K562 (cell line): ENCODE measurements around the gene DCTD. TPM values are rescaled to one million over a fixed set of nuclear protein-coding genes. Genes with fewer than 3 reads are reported as not detected.

ENCODE experiments used
- ATAC-seq: fragments of 200-7000 bp; cut with Tn5 transposase; 3 replicates; pipeline ENCODE4 v1.9.1; 2020; ENCODE audit warnings: moderate library complexity
- BruUV-seq: library from RNA; stranded (reverse); fragments of 400-500 nt; replicated peaks from 2 replicates; lab custom pipeline; 2021; lab: Mats Ljungman, UMichigan
- CTCF ChIA-PET: fragments of 300-600 bp; formaldehyde crosslinking; extraction: SDS; loops from one replicate; lab custom pipeline; 2021; ENCODE audit warnings: low intra/inter-chr PET ratio; lab: Yijun Ruan, JAX
- POLR2A ChIA-PET: fragments of 300-600, 350-650 bp; sonication (Branson Sonifier 250); formaldehyde crosslinking; extraction: SDS; loops from one replicate; lab custom pipeline; 2021; ENCODE audit warnings: antibody characterized with exemption, inconsistent platforms; lab: Yijun Ruan, JAX
- DNase-seq, 4 experiments: peaks; one replicate each; pipeline versions ENCODE4 v3.0.0 to v3.0.0-alpha.2; 2011 to 2018; ENCODE audit warnings: low spot score in 3 of 4, mixed read lengths in 3 of 4; ENCODE audit errors: extremely low read depth in 1 of 4
- FAIRE-seq: peaks from 2 replicates; lab custom pipeline; 2011; peaks lifted over from hg19 to GRCh38; lab: Jason Lieb, UNC
- H2AFZ ChIP-seq: 2 replicates; pipeline ENCODE4 v1.6.0; 2011; ENCODE audit warnings: low read depth, low read length, control low read depth, inconsistent platforms
- H3K27ac ChIP-seq: fragments of 200-600 bp; 3 replicates; pipeline ENCODE4 v1.8.0; 2011; ENCODE audit warnings: low read depth, mild to moderate bottlenecking, control low read depth, inconsistent platforms, low read length, moderate library complexity, mixed read lengths; ENCODE audit errors: extremely low read depth
- H3K27me3 ChIP-seq, 2 experiments: fragments of 300-600 bp in 1 of 2; 2 replicates in 1 of 2; 3 replicates in 1 of 2; pipeline versions ENCODE4 v1.6.0 to v1.8.0; 2011; ENCODE audit warnings: inconsistent platforms in 2 of 2, low read length in 2 of 2, mild to moderate bottlenecking in 1 of 2, mixed read lengths in 1 of 2, moderate library complexity in 1 of 2; ENCODE audit not compliant: control insufficient read depth in 2 of 2, insufficient read depth in 2 of 2
- H3K36me3 ChIP-seq: fragments of 300-600 bp; 3 replicates; pipeline ENCODE4 v1.8.0; 2011; ENCODE audit warnings: mild to moderate bottlenecking, low read length, inconsistent platforms; ENCODE audit not compliant: control insufficient read depth, insufficient read depth
- H3K4me1 ChIP-seq, 2 experiments: fragments of 200-600 bp in 1 of 2; replicated peaks in 1 of 2; 2 replicates in 1 of 2; 3 replicates in 1 of 2; pipeline versions ENCODE4 v1.5.1 to v1.8.0; 2011; ENCODE audit warnings: inconsistent platforms in 2 of 2, low read length in 2 of 2, mild to moderate bottlenecking in 1 of 2, mixed read lengths in 1 of 2, moderate library complexity in 1 of 2; ENCODE audit not compliant: control insufficient read depth in 2 of 2, insufficient read depth in 2 of 2
- H3K4me2 ChIP-seq: 2 replicates; pipeline ENCODE4 v1.6.1; 2011; ENCODE audit warnings: low read length, control low read depth, inconsistent platforms, mixed read lengths; ENCODE audit not compliant: insufficient read depth
- H3K4me3 ChIP-seq: fragments of 200-600 bp; sonication (generic), shearing (Covaris generic); 2 replicates; pipeline ENCODE4 v1.5.1; 2016; ENCODE audit warnings: control low read depth, inconsistent platforms
- H3K79me2 ChIP-seq: fragments of 200-600 bp; 3 replicates; pipeline ENCODE4 v1.8.0; 2011; ENCODE audit warnings: low read length, inconsistent platforms; ENCODE audit not compliant: control insufficient read depth, insufficient read depth
- H3K9ac ChIP-seq, 2 experiments: 2 replicates each; pipeline versions ENCODE4 v1.6.0 to v1.6.1; 2011; ENCODE audit warnings: low read depth in 2 of 2, low read length in 2 of 2, control low read depth in 1 of 2, inconsistent platforms in 1 of 2, mild to moderate bottlenecking in 1 of 2, mixed read lengths in 1 of 2; ENCODE audit not compliant: insufficient read depth in 1 of 2
- H3K9me1 ChIP-seq: one replicate; pipeline ENCODE4 v1.6.0; 2011; ENCODE audit warnings: inconsistent platforms, mild to moderate bottlenecking, low read length, moderate library complexity; ENCODE audit not compliant: control insufficient read depth, insufficient read depth
- H3K9me3 ChIP-seq: replicated peaks from 2 replicates; pipeline ENCODE4 v1.5.1; 2011; ENCODE audit warnings: low read depth, low read length, inconsistent platforms; ENCODE audit not compliant: control insufficient read depth, insufficient read depth
- H4K20me1 ChIP-seq: replicated peaks from 2 replicates; pipeline ENCODE4 v1.6.1; 2011; ENCODE audit warnings: low read length, inconsistent platforms, mixed read lengths; ENCODE audit not compliant: control insufficient read depth, insufficient read depth
- KDM5B ChIP-seq: fragments of 200-600 bp; sonication (generic); IDR thresholded peaks from 2 replicates; pipeline ENCODE4 v1.6.1; 2012; ENCODE audit warnings: low read depth, mild to moderate bottlenecking, moderate library complexity, low read length, control low read depth, inconsistent platforms; ENCODE audit not compliant: insufficient replicate concordance
- MCM5 ChIP-seq: fragments of 450-650 bp; IDR thresholded peaks from 2 replicates; pipeline ENCODE4 v1.6.1; 2016; ENCODE audit warnings: low read depth
- MCM7 ChIP-seq, 2 experiments: fragments of 450-650 bp; IDR thresholded peaks; 2 replicates each; pipeline ENCODE4 v1.6.1; 2016 to 2018
- MITF ChIP-seq: IDR thresholded peaks from 2 replicates; pipeline ENCODE4 v1.6.1; 2014; ENCODE audit warnings: antibody characterized with exemption
- RNF219 ChIP-seq: fragments of 250-450 bp; sonication (Bioruptor Pico); IDR thresholded peaks from 2 replicates; pipeline ENCODE4 v1.5.0; 2022; ENCODE audit warnings: mild to moderate bottlenecking
- TAL1 ChIP-seq: fragments of 450-650 bp; IDR thresholded peaks from 2 replicates; pipeline ENCODE4 v1.6.1; 2016; ENCODE audit warnings: mild to moderate bottlenecking
- THRAP3 ChIP-seq: fragments of 450-650 bp; IDR thresholded peaks from 2 replicates; pipeline ENCODE4 v1.6.1; 2016; ENCODE audit warnings: mild to moderate bottlenecking, inconsistent platforms, borderline replicate concordance
- TRIM28 ChIP-seq: fragments of 450-650 bp; IDR thresholded peaks from 2 replicates; pipeline ENCODE4 v1.6.1; 2017
- XRCC5 ChIP-seq: fragments of 200-400 bp; formaldehyde crosslinking; IDR thresholded peaks from 2 replicates; pipeline ENCODE4 v1.6.1; 2017; ENCODE audit warnings: low read depth, mild to moderate bottlenecking, low read length
- ZBTB1 ChIP-seq: sonication (generic); formaldehyde crosslinking; IDR thresholded peaks from 2 replicates; pipeline ENCODE4 v1.8.1; 2023; ENCODE audit warnings: missing genetic modification reagents, low read depth, mild to moderate bottlenecking, borderline replicate concordance
- ZBTB17 ChIP-seq: fragments of 450-650 bp; formaldehyde crosslinking; IDR thresholded peaks from 2 replicates; pipeline ENCODE4 v1.4.0; 2020; ENCODE audit warnings: mild to moderate bottlenecking
- ZHX1 ChIP-seq: fragments of 150-350 bp; conservative IDR thresholded peaks from 2 replicates; pipeline ENCODE4 v1.6.1; 2014; ENCODE audit warnings: low read length
- ZNF263 ChIP-seq: sonication (generic); formaldehyde crosslinking; IDR thresholded peaks from 2 replicates; pipeline ENCODE4 v1.8.0; 2022; ENCODE audit warnings: mild to moderate bottlenecking, missing genetic modification reagents, borderline replicate concordance
- ZNF280B ChIP-seq: fragments of 250-450 bp; sonication (Bioruptor Pico); IDR thresholded peaks from 2 replicates; pipeline ENCODE4 v1.5.1; 2021; ENCODE audit warnings: mild to moderate bottlenecking
- ZNF668 ChIP-seq: fragments of 250-450 bp; sonication (Bioruptor Pico); IDR thresholded peaks from 2 replicates; pipeline ENCODE4 v1.8.0; 2022; ENCODE audit warnings: mild to moderate bottlenecking, inconsistent platforms
- WGBS: fragments of 100-300 bp; shearing (Covaris generic); methylation state at CpG from one replicate; pipeline ENCODE4 v1.1.6; 2016; ENCODE audit warnings: low coverage, mixed read lengths; ENCODE audit not compliant: insufficient coverage; ENCODE audit errors: missing lambda C conversion rate; 5-methylcytosine and 5-hydroxymethylcytosine counted together
- in situ Hi-C: fragments of 300-500 bp; cut with MboI; formaldehyde crosslinking; loops from 4 replicates; pipeline ENCODE4 v1.15.0; 2018; ENCODE audit warnings: inconsistent platforms, mixed read lengths
- intact Hi-C: fragments of 100-400 bp; cut with micrococcal nuclease; formaldehyde crosslinking; loops from 2 replicates; pipeline ENCODE4 v1.14.2; 2022
- polyA plus RNA-seq, 8 experiments: library from polyadenylated mRNA; depleted of rRNA in 4 of 8; stranded (reverse) in 5 of 8; unstranded in 3 of 8; fragments of >200 nt; fragmentation: Nextera tagmentation in 2 of 8; fragmentation: Illumina TruSeq in 1 of 8; extraction: Ambion mirVana in 2 of 8; extraction: Trizol in 1 of 8; gene quantifications; 2 replicates each; pipeline versions ENCODE4 v1.2.1 to v1.2.3, GENCODE V29; 2011 to 2014; ENCODE audit warnings: inconsistent platforms in 1 of 8, missing spikeins in 1 of 8
- total RNA-seq, 7 experiments: library from RNA; depleted of rRNA in 6 of 7; stranded (reverse); fragments of >200 nt in 6 of 7; fragmentation: Illumina TruSeq in 2 of 7; extraction: Trizol in 2 of 7; gene quantifications; 2 replicates each; pipeline versions ENCODE4 v1.2.1 to v1.2.3, GENCODE V29; 2011 to 2021; ENCODE audit warnings: low replicate concordance in 1 of 7

DCTD gene
- total and polyA plus RNA-seq, 9 of the 15 experiments (the other 6 are each of a cell fraction or from before 2014, with no cell fraction given) = 38.7 to 114 (median 76.5) TPM

- TF ChIP-seq ZBTB1 (CRISPR knock-in tag) (no peak), RNF219 (CRISPR knock-in tag) (no peak), TRIM28 (no peak), THRAP3 (no peak)
These were observed 24.1 kb downstream of the DCTD start (continued) for GRCh38 chr4:182893047-182893446.

GRCh38 chr4:182890202-182890601 is 27.0 kb downstream of the DCTD start:
- DNase-seq (no peak), ATAC-seq (no peak), FAIRE-seq (no peak)
- 98% methylated on average over 10 of the region's 10 CpGs for WGBS
- Histone ChIP-seq H3K4me2 (no peak overlapping the region), H3K4me1 (no peaks in the 10 kb centered on the region), H3K4me3 (no peak overlapping the region), H3K9me3 (0 out of 2 replicates have a peak, but pooled peaks cover 2% of the 10 kb centered on the region), H3K9ac (no peak overlapping the region), H3K27me3 (no peaks in the 10 kb centered on the region), H3K36me3 (peaks cover 84% of the 10 kb centered on the region), H3K79me2 (no peaks in the 10 kb centered on the region), H3K9me1 (no peaks in the 10 kb centered on the region), H3K27ac (no peak overlapping the region), H2AFZ (no peak overlapping the region), H4K20me1 (no peaks in the 10 kb centered on the region)
- BruUV-seq = TSS peak; percentile 33
- intact Hi-C loops = no loop called here
- in situ Hi-C loops = no loop called here
- ChIA-PET CTCF (no interaction called here), POLR2A (no interaction called here)
- TF ChIP-seq ZBTB17 (no peak), XRCC5 (no peak), KDM5B (no peak), TAL1 (no peak), ZNF263 (CRISPR knock-in tag) (no peak), ZHX1 (no peak), ZNF280B (no peak), MCM7 (IDR thresholded peaks at IDR 0.05) (no peak), MITF (no peak), ZNF668 (no peak), MCM5 (no peak)
